ENCODE data around the gene ST3GAL6.

ST3GAL6 gene

GRCh38 chr3:98745718-98746117 is 17.4 kb upstream of the ST3GAL6 start:
- Histone ChIP-seq H3F3A (ENCODE audit: insufficient read depth, low read length) (peaks cover 45% of the 10 kb centered on the region), H3K4me2 (ENCODE audit: low read depth, low read length) (peak overlapping the region; percentile 29; the same call in 1 of the 2 replicates)

GRCh38 chr3:98746122-98746521 is 17.0 kb upstream of the ST3GAL6 start:
- TF ChIP-seq EZH2 (optimal IDR thresholded peaks at IDR 0.05; ENCODE audit: low read depth, low read length) (no peak), EZH2phosphoT487 (IDR thresholded peaks at IDR 0.05; ENCODE audit: low read length) (no peak)
- H3K27ac ChIP-seq (ENCODE audit: low read length): no peak overlapping the region
- no peak overlapping the region for H3K4me3 ChIP-seq (ENCODE audit: low read length)
- H3K4me2 ChIP-seq (ENCODE audit: low read depth, low read length): peak overlapping the region; percentile 25; the same call in 1 of the 2 replicates
- H3K9me2 ChIP-seq (replicated peaks; ENCODE audit: insufficient read depth, low read length): no peaks in the 10 kb centered on the region
- no peak overlapping the region for H2AFZ ChIP-seq (ENCODE audit: low read length)
- H3K79me2 ChIP-seq (ENCODE audit: low read length): peaks cover 97% of the 10 kb centered on the region
- DNase-seq: no peak
- no peaks in the 10 kb centered on the region for H3K36me3 ChIP-seq (replicated peaks; ENCODE audit: insufficient read depth, low read length)
- no peaks in the 10 kb centered on the region for H3K27me3 ChIP-seq (replicated peaks; ENCODE audit: insufficient read depth, low read length)
- no peaks in the 10 kb centered on the region for H3K9me3 ChIP-seq (replicated peaks; ENCODE audit: insufficient read depth, low read length)
- H3K9ac ChIP-seq (ENCODE audit: low read length): no peak overlapping the region
- H3F3A ChIP-seq (ENCODE audit: insufficient read depth, low read length): peaks cover 42% of the 10 kb centered on the region
- H4K20me1 ChIP-seq (ENCODE audit: insufficient read depth, low read length): peaks cover 14% of the 10 kb centered on the region
- peaks cover 84% of the 10 kb centered on the region for H3K4me1 ChIP-seq (ENCODE audit: low read length)

More at GRCh38 chr3:98745718-98746117, 17.4 kb upstream of the ST3GAL6 start:
- no peaks in the 10 kb centered on the region for H3K27me3 ChIP-seq (replicated peaks; ENCODE audit: insufficient read depth, low read length)
- H4K20me1 ChIP-seq (ENCODE audit: insufficient read depth, low read length): peaks cover 14% of the 10 kb centered on the region
- peaks cover 84% of the 10 kb centered on the region for H3K4me1 ChIP-seq (ENCODE audit: low read length)
- no peak overlapping the region for H3K4me3 ChIP-seq (ENCODE audit: low read length)
- H3K9me3 ChIP-seq (replicated peaks; ENCODE audit: insufficient read depth, low read length): no peaks in the 10 kb centered on the region
- no peaks in the 10 kb centered on the region for H3K36me3 ChIP-seq (replicated peaks; ENCODE audit: insufficient read depth, low read length)
- peak overlapping the region; percentile 67; the same call in 1 of the 2 replicates for H3K27ac ChIP-seq (ENCODE audit: low read length)
- DNase-seq: no peak
- no peaks in the 10 kb centered on the region for H3K9me2 ChIP-seq (replicated peaks; ENCODE audit: insufficient read depth, low read length)
- peaks cover 97% of the 10 kb centered on the region for H3K79me2 ChIP-seq (ENCODE audit: low read length)
- no peak for TF ChIP-seq CTCF (IDR thresholded peaks at IDR 0.05; ENCODE audit: low read length)
- TF ChIP-seq EZH2phosphoT487 (IDR thresholded peaks at IDR 0.05; ENCODE audit: low read length): no peak
- no peak for TF ChIP-seq EZH2 (optimal IDR thresholded peaks at IDR 0.05; ENCODE audit: low read depth, low read length)
- no peak overlapping the region for H2AFZ ChIP-seq (ENCODE audit: low read length)
- no peak overlapping the region for H3K9ac ChIP-seq (ENCODE audit: low read length)

- Histone ChIP-seq H3F3A (ENCODE audit: insufficient read depth, low read length) (peaks cover 44% of the 10 kb centered on the region), H3K27me3 (replicated peaks; ENCODE audit: insufficient read depth, low read length) (no peaks in the 10 kb centered on the region), H4K20me1 (ENCODE audit: insufficient read depth, low read length) (peaks cover 14% of the 10 kb centered on the region), H3K4me1 (ENCODE audit: low read length) (peaks cover 83% of the 10 kb centered on the region), H3K4me3 (ENCODE audit: low read length) (no peak overlapping the region), H3K9me2 (replicated peaks; ENCODE audit: insufficient read depth, low read length) (no peaks in the 10 kb centered on the region), H3K9ac (ENCODE audit: low read length) (no peak overlapping the region), H3K9me3 (replicated peaks; ENCODE audit: insufficient read depth, low read length) (no peaks in the 10 kb centered on the region), H3K27ac (ENCODE audit: low read length) (no peak overlapping the region), H3K36me3 (replicated peaks; ENCODE audit: insufficient read depth, low read length) (no peaks in the 10 kb centered on the region), H3K4me2 (ENCODE audit: low read depth, low read length) (no peak overlapping the region), H3K79me2 (ENCODE audit: low read length) (peaks cover 97% of the 10 kb centered on the region), H2AFZ (ENCODE audit: low read length) (no peak overlapping the region)
- TF ChIP-seq CTCF (IDR thresholded peaks at IDR 0.05; ENCODE audit: low read length) (no peak), EZH2phosphoT487 (IDR thresholded peaks at IDR 0.05; ENCODE audit: low read length) (no peak), EZH2 (optimal IDR thresholded peaks at IDR 0.05; ENCODE audit: low read depth, low read length) (no peak)
- DNase-seq: no peak
These were observed 16.3 kb upstream of the ST3GAL6 start for GRCh38 chr3:98746882-98747281.

GRCh38 chr3:98750276-98750919 is 12.7 kb upstream of the ST3GAL6 start:
- no peak for DNase-seq
- H3K27me3 ChIP-seq (replicated peaks; ENCODE audit: insufficient read depth, low read length): no peaks in the 10 kb centered on the region
- H3K4me2 ChIP-seq (ENCODE audit: low read depth, low read length): no peak overlapping the region; the same call in 1 of the 2 replicates
- H3K27ac ChIP-seq (ENCODE audit: low read length): no peak overlapping the region
- peaks cover 76% of the 10 kb centered on the region for H3K4me1 ChIP-seq (ENCODE audit: low read length)
- H3K9me2 ChIP-seq (replicated peaks; ENCODE audit: insufficient read depth, low read length): no peaks in the 10 kb centered on the region
- no peak for TF ChIP-seq EZH2 (optimal IDR thresholded peaks at IDR 0.05; ENCODE audit: low read depth, low read length)
- peaks cover 14% of the 10 kb centered on the region for H4K20me1 ChIP-seq (ENCODE audit: insufficient read depth, low read length)
- no peak overlapping the region for H3K4me3 ChIP-seq (ENCODE audit: low read length)
- no peaks in the 10 kb centered on the region for H3K36me3 ChIP-seq (replicated peaks; ENCODE audit: insufficient read depth, low read length)
- peaks cover 97% of the 10 kb centered on the region for H3K79me2 ChIP-seq (ENCODE audit: low read length)
- peaks cover 38% of the 10 kb centered on the region for H3F3A ChIP-seq (ENCODE audit: insufficient read depth, low read length)
- H3K9me3 ChIP-seq (replicated peaks; ENCODE audit: insufficient read depth, low read length): no peaks in the 10 kb centered on the region
- H3K9ac ChIP-seq (ENCODE audit: low read length): no peak overlapping the region
- H2AFZ ChIP-seq (ENCODE audit: low read length): no peak overlapping the region

Measured in MM.1S (cell line).